ENCODE results near the gene FOXO3B. TPM values are rescaled to one million over a fixed set of nuclear protein-coding genes. Genes with fewer than 3 reads are reported as not detected.

The FOXO3B gene
- total RNA-seq = 2.8 and 5.9 TPM in 2 replicates

DNA sequence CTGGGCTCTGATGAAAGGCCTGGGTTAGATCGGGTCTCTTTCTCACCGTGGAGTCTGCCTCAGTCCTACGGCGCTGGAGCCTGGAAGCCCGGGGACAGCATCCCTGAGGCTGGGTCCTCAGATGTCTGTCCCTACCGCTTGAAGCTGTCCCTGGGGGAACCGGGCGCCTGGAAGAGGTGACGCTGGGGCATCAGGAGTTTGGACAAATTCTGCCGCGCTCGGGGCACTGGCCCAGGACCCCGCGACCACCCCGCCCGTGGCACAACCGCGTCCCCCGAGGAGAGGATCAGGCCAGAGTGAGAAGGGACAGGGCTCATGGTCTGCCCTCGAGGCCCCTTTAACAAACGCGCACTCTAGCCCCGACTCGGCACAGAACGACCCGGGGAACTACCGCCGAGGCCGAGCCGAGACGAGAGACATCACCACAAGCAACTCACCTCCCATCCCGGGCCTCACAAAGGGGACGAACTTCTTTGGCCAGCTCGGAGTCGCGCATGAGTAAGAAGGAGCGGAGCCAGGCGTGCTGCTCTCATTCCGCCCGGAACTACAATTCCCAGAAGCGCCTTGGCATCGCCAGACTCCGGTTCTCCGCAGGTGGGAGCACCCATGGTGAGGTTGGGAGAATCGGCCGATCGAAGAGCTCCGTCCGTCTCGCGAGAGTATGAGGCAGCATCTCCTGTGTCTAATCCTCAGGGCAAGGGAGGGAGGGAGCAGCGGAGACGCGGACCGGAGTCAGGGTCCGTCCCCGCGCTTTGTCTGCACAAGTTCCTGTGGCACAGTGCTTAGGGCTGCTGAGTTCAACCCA, at the start of gene FOXO3B:
Gene FOXO3B, minus strand, starts transcription at position 548 of the 805 bp plus-strand sequence. CDS start 663 bp downstream, outside the sequence.

DNA sequence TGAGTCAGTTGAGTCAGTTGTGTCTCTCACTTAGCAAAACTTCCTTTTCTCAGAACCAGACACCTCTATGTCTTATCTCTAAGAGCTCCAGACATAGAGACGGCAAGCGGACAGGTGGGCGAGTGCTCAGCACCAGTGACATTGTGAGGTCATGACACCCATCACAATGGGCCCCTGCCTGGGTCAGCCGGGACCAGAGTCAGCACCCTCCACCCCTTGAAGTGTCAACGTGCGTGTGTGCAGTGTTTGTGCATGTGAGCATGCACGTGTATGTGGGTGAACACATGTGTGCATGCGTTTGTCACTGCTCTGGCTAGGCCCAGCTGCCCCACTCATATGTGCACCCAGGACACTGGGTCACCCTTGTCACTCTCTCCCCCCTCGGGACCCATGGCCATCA, 37.8 kb downstream of the FOXO3B start, which contains the start of gene TBC1D28:
Gene TBC1D28, minus strand, starts transcription at position 101 of the 400 bp plus-strand sequence. CDS start 3,039 bp downstream, outside the sequence.

Other genes with a start within 250 kb of the FOXO3B start
- 0.65 and 1.6 TPM in 2 replicates for gene LGALS9C, start 205.5 kb downstream of the FOXO3B start, total RNA-seq
- not detected in 2 replicates for gene TBC1D28, start 37.9 kb downstream of the FOXO3B start, total RNA-seq
- 0.09 TPM in 1 of 2 replicates, not detected in the other for gene FBXW10, start 61.7 kb upstream of the FOXO3B start, total RNA-seq
- gene TVP23B, start 98.9 kb upstream of the FOXO3B start, total RNA-seq = 42.7 and 44.2 TPM in 2 replicates
- 30.9 and 34.6 TPM in 2 replicates for gene PRPSAP2, start 175.8 kb upstream of the FOXO3B start, total RNA-seq

Data from airway epithelial cell (primary cell).